HepG2 (cell line): ENCODE measurements around the gene TADA2B. TPM values are rescaled to one million over a fixed set of nuclear protein-coding genes. Genes with fewer than 3 reads are reported as not detected.
A peak's percentile ranks its signal among the peaks of the same experiment; 100 is the strongest.

Experiments
- ATAC-seq: fragments of 200-7000 bp; cut with Tn5 transposase; 3 replicates; pipeline ENCODE4 v1.9.1; 2020; ENCODE audit warnings: mild to moderate bottlenecking, moderate library complexity
- BruUV-seq: library from RNA; stranded (reverse); fragments of 400-500 nt; replicated peaks from 2 replicates; lab custom pipeline; 2021; lab: Mats Ljungman, UMichigan
- CTCF ChIA-PET: fragments of 300-600 bp; formaldehyde crosslinking; extraction: SDS; loops from one replicate; lab custom pipeline; 2021; ENCODE audit warnings: low total read pairs, inconsistent platforms, low intra/inter-chr PET ratio; lab: Yijun Ruan, JAX
- POLR2A ChIA-PET: fragments of 350-600 bp; sonication (Branson Sonifier 250); formaldehyde crosslinking; loops from one replicate; lab custom pipeline; 2020; ENCODE audit warnings: antibody characterized with exemption, inconsistent platforms; lab: Yijun Ruan, JAX
- DNase-seq: peaks from one replicate; pipeline ENCODE4 v3.0.0-alpha.2; 2015; ENCODE audit warnings: low spot score
- FAIRE-seq: peaks from 3 replicates; lab custom pipeline; 2011; peaks lifted over from hg19 to GRCh38; lab: Jason Lieb, UNC
- H2AFZ ChIP-seq: one replicate; pipeline ENCODE4 v1.6.1; 2011; ENCODE audit warnings: low read length, inconsistent platforms
- H3K27ac ChIP-seq: fragments of 300-600 bp; 3 replicates; pipeline ENCODE4 v1.8.0; 2011; ENCODE audit warnings: mixed run types, mild to moderate bottlenecking, mixed read lengths, low read length, inconsistent platforms; ENCODE audit not compliant: insufficient read depth; ENCODE audit errors: extremely low read length
- H3K27me3 ChIP-seq, 2 experiments: fragments of 200-600 bp in 1 of 2; 2 replicates in 1 of 2; 3 replicates in 1 of 2; pipeline versions ENCODE4 v1.6.0 to v1.8.0; 2011; ENCODE audit warnings: low read length in 2 of 2, mild to moderate bottlenecking in 2 of 2, moderate library complexity in 2 of 2, inconsistent platforms in 1 of 2; ENCODE audit not compliant: insufficient read depth in 2 of 2, control insufficient read depth in 1 of 2
- H3K36me3 ChIP-seq, 2 experiments: fragments of 200-600 bp in 1 of 2; replicated peaks in 1 of 2; 2 replicates in 1 of 2; 3 replicates in 1 of 2; pipeline versions ENCODE4 v1.5.1 to v1.8.0; 2011; ENCODE audit warnings: low read length in 2 of 2, inconsistent platforms in 1 of 2; ENCODE audit not compliant: insufficient read depth in 2 of 2, control insufficient read depth in 1 of 2
- H3K4me1 ChIP-seq: 2 replicates; pipeline ENCODE4 v1.5.1; 2012; ENCODE audit warnings: low read length, inconsistent platforms; ENCODE audit not compliant: insufficient read depth
- H3K4me2 ChIP-seq: 2 replicates; pipeline ENCODE4 v1.6.0; 2011; ENCODE audit warnings: low read depth, low read length, inconsistent platforms
- H3K4me3 ChIP-seq, 3 experiments: fragments of 200-600 bp in 1 of 3; sonication (generic), shearing (Covaris generic) in 1 of 3; replicated peaks in 1 of 3; 2 replicates each; pipeline ENCODE4 v1.5.1; 2011 to 2016; ENCODE audit warnings: low read length in 3 of 3, inconsistent platforms in 2 of 3, low read depth in 2 of 3, mild to moderate bottlenecking in 2 of 3, control low read depth in 1 of 3, mixed read lengths in 1 of 3; ENCODE audit not compliant: insufficient read depth in 1 of 3
- H3K79me2 ChIP-seq: one replicate; pipeline ENCODE4 v1.6.1; 2011; ENCODE audit warnings: low read length, inconsistent platforms; ENCODE audit not compliant: insufficient read depth
- H3K9ac ChIP-seq: 2 replicates; pipeline ENCODE4 v1.6.0; 2011; ENCODE audit warnings: mild to moderate bottlenecking, low read depth, low read length, inconsistent platforms; ENCODE audit not compliant: insufficient read depth
- H3K9me3 ChIP-seq: 2 replicates; pipeline ENCODE4 v1.5.1; 2012; ENCODE audit warnings: mild to moderate bottlenecking, low read length
- H4K20me1 ChIP-seq: 2 replicates; pipeline ENCODE4 v1.6.0; 2011; ENCODE audit warnings: inconsistent platforms, mild to moderate bottlenecking, low read length, moderate library complexity; ENCODE audit not compliant: insufficient read depth
- GABPA ChIP-seq, 2 experiments: IDR thresholded peaks; 2 replicates each; pipeline ENCODE4 v1.6.1; 2011 to 2016; ENCODE audit warnings: low read depth in 2 of 2, low read length in 1 of 2, missing biosample characterization in 1 of 2, missing genetic modification characterization in 1 of 2
- IKZF4 ChIP-seq: sonication (generic); formaldehyde crosslinking; IDR thresholded peaks from 2 replicates; pipeline ENCODE4 v1.5.1; 2020; ENCODE audit warnings: borderline replicate concordance, mild to moderate bottlenecking, low read depth, missing genetic modification reagents; ENCODE audit errors: not compliant biosample characterization
- SMC3 ChIP-seq: IDR thresholded peaks from 2 replicates; pipeline ENCODE4 v1.6.1; 2011; ENCODE audit warnings: low read length, improper control_type of control experiment
- STAG1 ChIP-seq: sonication (generic); formaldehyde crosslinking; IDR thresholded peaks from 2 replicates; pipeline ENCODE4 v1.4.0; 2020; ENCODE audit warnings: missing genetic modification reagents
- WGBS: methylation state at CpG from one replicate; pipeline ENCODE4 v1.1.6; 2017; ENCODE audit warnings: low lambda C conversion rate; 5-methylcytosine and 5-hydroxymethylcytosine counted together
- in situ Hi-C: cut with HindIII; loops from 2 replicates; pipeline ENCODE4 v1.10.0; 2017; ENCODE audit warnings: low pct_unique_long_range_greater_than_20kb; ENCODE audit not compliant: extremely low pct_ligation_motif_present
- intact Hi-C: fragments of 100-400 bp; cut with micrococcal nuclease; formaldehyde crosslinking; loops from one replicate; pipeline ENCODE4 v1.10.0; 2022; ENCODE audit not compliant: unreplicated experiment
- polyA plus RNA-seq, 8 experiments: library from polyadenylated mRNA; depleted of rRNA in 3 of 8; stranded (reverse) in 7 of 8; unstranded in 1 of 8; fragments of >200 nt; fragmentation: Illumina TruSeq in 4 of 8; extraction: Trizol in 4 of 8; gene quantifications; 2 replicates each; pipeline versions ENCODE4 v1.2.1 to v1.2.3, GENCODE V29; 2011 to 2016; ENCODE audit warnings: low read depth in 4 of 8, missing spikeins in 1 of 8, mixed read lengths in 1 of 8; ENCODE audit not compliant: insufficient read depth in 1 of 8
- total RNA-seq, 5 experiments: library from RNA; depleted of rRNA; stranded (reverse); fragments of >200 nt; fragmentation: Illumina TruSeq; extraction: Trizol; gene quantifications; 2 replicates each; pipeline ENCODE4 v1.2.3, GENCODE V29; 2016; ENCODE audit warnings: low read depth in 1 of 5
- TF ChIP-seq, protein P1 (sequence below): sonication (generic); formaldehyde crosslinking; conservative IDR thresholded peaks from 2 replicates; pipeline ENCODE4 v1.4.0; 2020; ENCODE audit warnings: missing genetic modification reagents
- TF ChIP-seq, protein P2 (sequence below): sonication (generic); formaldehyde crosslinking; IDR thresholded peaks from 2 replicates; pipeline ENCODE4 v1.5.0; 2020; ENCODE audit warnings: mild to moderate bottlenecking, missing genetic modification reagents, moderate library complexity

The TADA2B gene
- total and polyA plus RNA-seq, 2 of the 13 experiments (the other 11 are each of a cell fraction or from before 2014, with no cell fraction given) = 4.6 to 8.9 TPM

DNA sequence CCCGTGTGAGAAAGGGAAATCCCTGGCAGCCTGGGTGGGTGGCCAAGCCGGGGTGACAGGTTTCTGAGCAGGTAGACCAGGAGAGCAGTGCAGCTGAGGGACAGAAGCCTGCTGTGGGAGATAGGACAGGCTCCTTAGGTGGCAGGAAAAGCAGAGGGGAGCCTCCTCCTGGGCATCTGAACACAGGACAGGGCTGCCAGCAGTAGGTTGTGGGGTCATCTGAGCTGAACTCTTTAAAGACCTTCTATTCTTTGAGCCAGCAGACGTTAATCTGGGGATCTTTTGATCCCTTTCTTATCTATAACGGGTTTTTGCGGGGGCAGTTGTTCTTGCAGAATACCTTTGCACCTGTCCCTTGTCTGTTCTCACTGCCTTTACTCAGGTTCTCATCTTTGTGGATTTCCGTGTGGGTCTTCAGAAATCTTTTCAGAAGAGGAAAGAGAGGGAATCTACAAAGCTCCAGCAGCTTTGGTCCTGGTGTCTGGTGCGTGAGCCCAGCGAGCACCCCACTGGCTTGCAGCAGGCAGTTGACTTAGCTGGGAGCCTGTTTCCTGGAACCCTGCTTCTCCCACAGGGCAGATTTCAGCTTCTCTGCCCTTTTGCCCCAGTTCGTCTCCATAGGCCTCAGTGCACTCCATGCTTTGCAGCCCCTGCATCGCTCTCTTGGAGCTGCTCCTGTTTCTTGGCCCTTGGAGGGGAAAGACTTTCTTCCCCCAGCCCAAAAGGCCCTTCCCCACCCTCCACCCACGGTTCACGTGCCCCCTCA is 35.8 kb upstream of the TADA2B start:
- no peak overlapping the region for H2AFZ ChIP-seq
- WGBS = 71% methylated on average over 10 of the region's 12 CpGs
- FAIRE-seq = no peak
- DNase-seq = peak; percentile 20
- H3K4me3 ChIP-seq = no peak overlapping the region
- TF ChIP-seq SMC3 (peak; percentile 29; the same call in 1 of the 2 replicates), GABPA (IDR thresholded peaks at IDR 0.05; ENCODE audit: low read depth, low read length) (no peak), GABPA (CRISPR knock-in tag; IDR thresholded peaks at IDR 0.05; ENCODE audit: low read depth) (no peak), IKZF4 (CRISPR knock-in tag) (no peak), STAG1 (CRISPR knock-in tag) (peak; percentile 40; the same call in 1 of the 2 replicates)
- TF ChIP-seq, protein P1, sequence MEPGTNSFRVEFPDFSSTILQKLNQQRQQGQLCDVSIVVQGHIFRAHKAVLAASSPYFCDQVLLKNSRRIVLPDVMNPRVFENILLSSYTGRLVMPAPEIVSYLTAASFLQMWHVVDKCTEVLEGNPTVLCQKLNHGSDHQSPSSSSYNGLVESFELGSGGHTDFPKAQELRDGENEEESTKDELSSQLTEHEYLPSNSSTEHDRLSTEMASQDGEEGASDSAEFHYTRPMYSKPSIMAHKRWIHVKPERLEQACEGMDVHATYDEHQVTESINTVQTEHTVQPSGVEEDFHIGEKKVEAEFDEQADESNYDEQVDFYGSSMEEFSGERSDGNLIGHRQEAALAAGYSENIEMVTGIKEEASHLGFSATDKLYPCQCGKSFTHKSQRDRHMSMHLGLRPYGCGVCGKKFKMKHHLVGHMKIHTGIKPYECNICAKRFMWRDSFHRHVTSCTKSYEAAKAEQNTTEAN (CRISPR knock-in tag) = no peak
- TF ChIP-seq, protein P2, sequence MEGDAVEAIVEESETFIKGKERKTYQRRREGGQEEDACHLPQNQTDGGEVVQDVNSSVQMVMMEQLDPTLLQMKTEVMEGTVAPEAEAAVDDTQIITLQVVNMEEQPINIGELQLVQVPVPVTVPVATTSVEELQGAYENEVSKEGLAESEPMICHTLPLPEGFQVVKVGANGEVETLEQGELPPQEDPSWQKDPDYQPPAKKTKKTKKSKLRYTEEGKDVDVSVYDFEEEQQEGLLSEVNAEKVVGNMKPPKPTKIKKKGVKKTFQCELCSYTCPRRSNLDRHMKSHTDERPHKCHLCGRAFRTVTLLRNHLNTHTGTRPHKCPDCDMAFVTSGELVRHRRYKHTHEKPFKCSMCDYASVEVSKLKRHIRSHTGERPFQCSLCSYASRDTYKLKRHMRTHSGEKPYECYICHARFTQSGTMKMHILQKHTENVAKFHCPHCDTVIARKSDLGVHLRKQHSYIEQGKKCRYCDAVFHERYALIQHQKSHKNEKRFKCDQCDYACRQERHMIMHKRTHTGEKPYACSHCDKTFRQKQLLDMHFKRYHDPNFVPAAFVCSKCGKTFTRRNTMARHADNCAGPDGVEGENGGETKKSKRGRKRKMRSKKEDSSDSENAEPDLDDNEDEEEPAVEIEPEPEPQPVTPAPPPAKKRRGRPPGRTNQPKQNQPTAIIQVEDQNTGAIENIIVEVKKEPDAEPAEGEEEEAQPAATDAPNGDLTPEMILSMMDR (CRISPR knock-in tag) = peak; percentile 48
- H3K36me3 ChIP-seq = peaks cover 21 to 67% of the 10 kb centered on the region in 2 experiments
- no peak overlapping the region; the same call in 1 of the 2 replicates for H3K9ac ChIP-seq
- peak; percentile 89 for ATAC-seq
- H3K79me2 ChIP-seq = peaks cover 5% of the 10 kb centered on the region
- POLR2A ChIA-PET = interaction anchor here (1.0 to 1.4 kb wide), 2 partner anchors 61 to 98 kb away, joined by 3 to 5 read pairs; partner anchors contain the start of genes GRPEL1 and TBC1D14
- peak overlapping the region; percentile 10 for H3K27ac ChIP-seq
- no peak overlapping the region for H3K4me2 ChIP-seq
- CTCF ChIA-PET = no interaction called here
- no peaks in the 10 kb centered on the region for H3K9me3 ChIP-seq
- no TSS peak for BruUV-seq
- peaks cover 21% of the 10 kb centered on the region for H3K4me1 ChIP-seq
- in situ Hi-C loops = no loop called here
- peaks cover 6% of the 10 kb centered on the region; the same call in 1 of the 2 replicates for H4K20me1 ChIP-seq
- H3K27me3 ChIP-seq = no peaks in the 10 kb centered on the region
- intact Hi-C loops = no loop called here
